Activated CD4-positive, alpha-beta T cell treated with anti-CD3 and anti-CD28 coated beads, Interleukin-2, Interleukin-6, amounts not matched to agents 100 ng/mL and 50 ng/mL, durations not matched to agents 16 hours and 8 hours (primary cell): ENCODE results near the gene DPM3.
"Not testable (repeated sequence)": the region's sequence is repeated elsewhere in the genome, so short reads cannot be mapped to it uniquely, and the experiment has no call there.

ENCODE experiments used
- DNase-seq: peaks from one replicate; pipeline ENCODE4 v3.0.0-alpha.2; 2020

DPM3 gene

DNA sequence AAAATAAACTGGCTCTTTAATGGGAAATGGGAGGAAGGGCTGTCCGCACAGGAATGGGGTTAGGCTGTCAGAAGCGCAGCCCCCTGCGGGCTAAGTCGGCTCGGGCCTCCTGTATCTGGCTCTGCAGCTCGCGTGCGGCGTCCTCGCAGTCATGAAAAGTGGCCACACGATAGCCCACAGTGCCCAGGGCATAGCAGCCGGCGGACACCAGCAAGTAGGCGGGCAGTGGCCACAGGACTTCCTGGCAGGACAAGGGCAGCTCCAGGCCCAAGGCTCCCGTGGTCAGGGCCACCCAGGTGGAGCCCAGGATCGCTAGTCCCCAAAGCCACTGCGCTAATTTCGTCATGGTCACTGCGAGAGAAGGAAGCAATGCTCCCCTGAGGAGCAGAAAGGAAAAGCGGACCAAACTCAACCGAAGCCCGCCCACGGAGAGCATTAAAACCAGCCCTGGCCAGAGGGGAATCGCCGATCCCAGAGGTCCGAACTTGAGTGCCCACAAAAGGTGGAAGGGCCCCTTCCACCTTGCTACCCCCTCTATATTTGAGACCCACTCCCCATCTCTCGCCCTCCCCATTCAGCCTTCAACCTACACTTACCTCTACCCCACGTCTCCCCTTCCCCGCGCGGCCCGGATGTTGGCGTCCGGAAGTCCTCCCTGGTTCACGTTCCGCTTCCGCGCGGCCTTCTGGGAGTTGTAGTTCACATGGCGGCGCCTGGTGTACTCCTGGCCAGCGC, at the start of gene DPM3:
DPM3 (minus strand) TSS at position 637 of the 735 bp plus-strand sequence; CDS start at position 346, 291 bp downstream.
- DNase-seq = peak; percentile 95

GRCh38 chr1:155189926-155190325, 49.6 kb upstream of the DPM3 start:
- not testable (repeated sequence) for DNase-seq

DNA sequence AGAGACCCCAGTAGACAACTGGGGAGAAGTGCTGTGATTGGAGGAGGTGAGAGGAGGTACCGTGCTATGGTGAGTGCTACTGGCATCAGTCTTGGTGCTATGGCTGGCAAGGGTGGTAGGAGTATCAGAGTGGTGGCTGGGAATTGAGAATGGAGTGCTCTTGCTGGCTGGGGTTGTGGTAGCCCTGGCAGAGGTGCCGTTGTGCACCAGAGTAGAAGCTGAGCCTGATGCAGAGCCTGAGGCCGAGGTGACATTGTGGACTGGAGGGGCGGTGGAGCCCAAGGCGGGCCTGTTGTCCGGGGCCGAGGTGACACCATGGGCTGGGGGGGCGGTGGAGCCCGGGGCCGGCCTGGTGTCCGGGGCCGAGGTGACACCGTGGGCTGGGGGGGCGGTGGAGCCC, 47.9 kb upstream of the DPM3 start:
- no peak for DNase-seq

GRCh38 chr1:155187456-155187891, 47.1 kb upstream of the DPM3 start:
- DNase-seq = no peak

DNA sequence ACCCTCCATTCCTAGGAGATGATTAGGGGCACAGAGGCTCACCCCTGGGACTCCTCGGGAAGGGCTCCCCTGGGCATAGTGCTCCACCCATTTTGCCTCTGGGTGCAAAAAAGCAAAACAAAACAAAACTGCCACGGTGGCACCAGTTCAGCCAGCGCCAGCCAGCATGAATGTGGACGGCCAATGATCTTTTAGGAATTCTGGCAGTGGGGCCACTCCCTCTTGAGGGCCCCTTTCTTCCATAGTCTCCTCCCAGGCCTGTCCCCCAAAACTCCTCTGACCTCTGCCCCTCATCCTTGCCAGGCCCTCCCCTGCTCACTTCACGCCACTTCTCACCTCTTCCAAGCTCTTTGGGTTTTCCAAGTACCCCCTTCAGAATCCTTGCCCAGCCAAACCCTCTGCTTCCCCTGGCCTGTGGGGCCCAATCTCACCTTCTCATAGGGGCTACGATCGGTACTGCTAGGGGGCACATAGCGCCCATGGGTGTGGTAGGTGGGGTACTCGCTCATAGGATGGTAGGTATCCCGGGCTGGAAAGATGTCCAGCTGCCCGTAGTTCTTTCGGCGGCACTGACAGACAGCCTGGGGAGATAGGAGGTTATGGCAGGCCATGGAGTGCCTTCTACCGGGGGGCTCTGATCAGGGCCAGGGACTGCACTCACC, 46.6 kb upstream of the DPM3 start:
- no peak for DNase-seq

DNA sequence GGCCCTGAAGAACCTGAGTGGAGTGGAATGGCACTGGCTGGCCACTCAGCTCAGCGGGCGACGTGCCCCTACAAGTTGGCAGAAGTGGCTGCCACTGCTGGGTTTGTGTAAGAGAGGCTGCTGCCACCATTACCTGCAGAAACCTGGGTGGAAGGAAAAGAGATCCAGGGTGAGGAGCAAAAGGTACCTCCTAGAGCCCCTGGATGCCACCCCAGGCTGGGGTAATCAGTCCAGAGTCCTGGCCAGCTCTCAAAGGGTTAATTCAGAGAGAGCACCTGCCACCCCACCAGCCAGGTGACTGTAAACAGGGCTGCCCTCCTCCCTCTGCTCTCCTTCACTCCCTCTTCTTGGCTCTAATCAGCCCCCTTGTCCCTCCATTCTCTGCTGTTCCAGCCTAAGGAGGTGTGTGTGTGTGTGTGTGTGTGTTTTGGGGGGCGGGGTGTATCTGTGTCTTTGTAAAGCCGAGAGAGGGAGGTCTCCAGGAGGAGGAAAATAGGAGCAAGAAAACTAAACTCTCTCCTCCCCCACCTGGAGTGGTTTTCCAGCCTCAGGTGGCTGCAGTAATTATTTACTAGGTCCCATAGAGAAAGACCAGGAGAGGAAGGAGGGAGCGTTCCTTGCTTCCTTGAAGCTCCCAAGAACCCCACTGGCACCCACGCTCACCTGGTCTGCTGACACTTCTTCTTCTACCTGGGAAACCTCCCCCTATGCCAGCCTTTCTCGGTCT, 45.9 kb upstream of the DPM3 start:
- DNase-seq = no peak

GRCh38 chr1:155185783-155186066, 45.4 kb upstream of the DPM3 start:
- DNase-seq = no peak

GRCh38 chr1:155184835-155185782, 44.8 kb upstream of the DPM3 start:
- DNase-seq = no peak

- DNase-seq = no peak
Observed at GRCh38 chr1:155184351-155184811, 44.0 kb upstream of the DPM3 start.

- DNase-seq = no peak
Observed at GRCh38 chr1:155183775-155184221, 43.5 kb upstream of the DPM3 start.

DNA sequence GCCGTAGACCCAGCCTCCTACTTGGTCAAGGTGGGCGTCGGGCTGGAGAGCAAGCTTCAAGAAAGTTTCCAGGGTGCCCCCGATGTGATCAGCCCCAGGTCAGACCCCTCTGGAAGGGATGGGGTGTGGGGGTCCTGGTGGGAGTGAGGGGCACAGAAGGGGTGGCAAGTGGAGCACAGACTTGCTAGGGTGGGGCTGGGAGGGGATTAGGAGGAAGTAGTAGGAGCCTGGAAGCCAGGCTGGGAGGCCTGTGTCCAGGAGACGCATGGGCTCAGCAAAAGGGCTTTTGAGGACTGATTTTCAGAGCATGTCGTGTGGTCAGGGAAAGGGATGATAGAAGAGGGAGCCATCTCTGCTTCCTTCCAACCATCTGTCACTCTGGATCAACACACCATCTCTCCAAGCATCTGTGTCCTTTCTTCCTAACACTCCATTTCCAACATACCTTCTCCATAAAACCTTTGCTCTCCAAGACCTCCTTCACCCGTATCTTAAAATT, 41.8 kb upstream of the DPM3 start:
- no peak for DNase-seq

- no peak for DNase-seq
Observed at GRCh38 chr1:155181371-155182051, 41.2 kb upstream of the DPM3 start.

- DNase-seq = no peak
Observed at GRCh38 chr1:155179112-155180031, 39.0 kb upstream of the DPM3 start.

GRCh38 chr1:155178441-155179111, 38.2 kb upstream of the DPM3 start:
- DNase-seq = no peak

DNA sequence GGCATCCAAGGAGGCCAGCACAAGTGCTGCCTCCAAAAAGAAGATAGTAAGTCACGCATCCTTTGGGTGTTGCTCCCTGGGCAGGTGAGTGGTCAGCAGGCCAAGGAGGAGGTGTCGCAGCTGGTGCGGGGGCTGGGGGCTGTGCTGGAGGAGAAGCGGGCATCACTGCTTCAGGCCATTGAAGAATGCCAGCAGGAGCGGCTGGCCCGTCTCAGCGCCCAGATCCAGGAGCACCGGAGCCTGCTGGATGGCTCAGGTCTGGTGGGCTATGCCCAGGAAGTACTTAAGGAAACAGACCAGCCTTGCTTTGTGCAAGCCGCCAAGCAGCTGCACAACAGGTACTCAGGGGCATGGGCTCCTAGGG, 37.6 kb upstream of the DPM3 start:
- no peak for DNase-seq

DNA sequence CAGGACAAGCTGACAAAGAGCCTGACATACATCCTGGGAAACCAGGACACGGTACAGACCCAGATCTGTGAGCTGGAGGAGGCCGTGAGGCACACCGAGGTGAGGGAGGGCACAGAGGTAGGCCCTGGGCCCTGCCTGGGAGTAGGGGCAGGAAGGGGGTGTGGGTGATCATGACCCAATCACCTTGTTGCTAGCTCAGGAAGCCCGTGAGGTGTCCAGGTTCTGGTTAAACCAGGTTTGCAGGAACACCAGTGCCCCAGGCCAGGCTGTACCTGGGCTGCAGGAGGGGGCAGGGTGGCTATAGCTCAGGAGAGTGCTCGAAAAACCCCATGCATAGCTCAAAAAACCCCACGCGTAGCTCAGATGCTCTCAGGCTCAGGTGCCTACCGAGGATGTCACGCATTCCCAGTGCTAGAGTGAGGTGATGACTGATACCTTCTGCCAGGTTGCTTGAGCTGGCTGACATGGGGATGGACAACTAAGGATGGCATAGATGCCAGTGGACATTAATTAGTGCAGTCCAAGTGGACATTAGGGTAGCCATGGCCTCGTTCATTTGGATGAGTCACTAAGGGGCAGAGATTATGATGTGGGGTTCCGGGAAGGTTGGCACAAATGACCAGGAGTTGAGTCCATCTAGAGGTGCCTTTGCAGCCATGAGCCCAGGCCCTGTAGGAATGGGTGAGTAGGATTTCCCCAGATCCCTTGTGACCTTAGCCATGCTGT, 37.0 kb upstream of the DPM3 start:
- no peak for DNase-seq

DNA sequence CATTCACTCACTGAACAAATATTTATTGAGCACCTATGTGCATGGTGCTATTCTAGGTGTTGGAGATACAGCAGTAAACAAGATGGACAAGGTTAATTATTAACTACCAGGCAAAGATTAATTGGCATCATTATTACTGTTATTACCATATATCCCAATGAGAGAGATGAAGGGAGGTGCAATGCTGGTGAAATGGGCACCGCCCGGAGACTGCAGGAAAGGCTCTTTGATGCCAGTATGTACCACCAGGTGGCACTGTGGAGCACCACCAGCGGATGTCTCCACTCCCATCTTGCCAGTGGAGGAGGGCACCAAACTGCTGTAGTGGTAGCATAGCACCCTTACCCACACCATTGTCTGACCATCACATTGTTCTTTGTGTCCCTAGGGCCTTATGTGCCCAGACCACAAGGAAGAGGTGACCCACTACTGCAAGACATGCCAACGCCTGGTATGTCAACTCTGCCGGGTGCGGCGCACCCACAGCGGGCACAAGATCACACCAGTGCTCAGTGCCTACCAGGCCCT, 36.3 kb upstream of the DPM3 start:
- DNase-seq = peak; percentile 92

GRCh38 chr1:155175927-155176371, 35.6 kb upstream of the DPM3 start:
- DNase-seq = peak; percentile 49

GRCh38 chr1:155175281-155175926, 35.1 kb upstream of the DPM3 start:
- no peak for DNase-seq
